ENCODE results near the gene TBX15.
"Not testable (repeated sequence)": the region's sequence is repeated elsewhere in the genome, so short reads cannot be mapped to it uniquely, and the experiment has no call there.

Gene TBX15

GRCh38 chr1:118961156-118961555, 27.0 kb downstream of the TBX15 start:
- no peak for DNase-seq (ENCODE audit: low spot score)
- TF ChIP-seq CTCF (IDR thresholded peaks at IDR 0.05; ENCODE audit: extremely low read depth, insufficient read depth, missing control alignments), result no peak
- in situ Hi-C loops (cut with MboI; ENCODE audit: low pct_unique_long_range_greater_than_20kb, low sequenced_read_pairs, unreplicated experiment), result no loop called here

DNA sequence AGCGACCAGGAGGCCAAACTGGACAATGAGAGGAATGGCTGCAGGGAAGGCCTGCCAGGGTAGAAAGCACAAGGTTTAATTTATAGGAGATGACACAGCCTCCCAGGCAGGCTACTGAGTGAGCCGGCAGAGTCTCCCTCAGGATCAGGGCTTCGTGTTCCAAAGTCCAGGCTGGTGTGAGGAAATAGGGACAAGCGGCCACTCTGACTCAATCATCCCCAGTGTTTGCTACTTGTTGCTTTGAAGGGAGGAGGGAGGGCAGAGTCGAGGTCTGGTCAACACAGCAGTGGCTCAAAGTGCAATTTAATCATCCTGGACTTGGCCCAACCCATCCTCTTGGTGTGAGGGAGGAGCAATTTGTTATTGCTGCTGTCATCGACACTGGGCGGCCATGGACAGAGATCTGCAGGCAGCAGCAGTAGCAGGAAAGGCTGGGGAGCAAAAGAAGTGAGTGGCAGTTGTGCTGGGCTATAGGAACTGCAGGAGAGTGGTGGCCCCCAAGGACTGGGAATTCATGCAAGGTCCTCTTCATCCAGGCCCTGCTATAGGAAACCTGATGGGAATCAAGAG, 27.5 kb downstream of the TBX15 start:
- DNase-seq (ENCODE audit: low spot score), result no peak
- no peak for TF ChIP-seq CTCF (IDR thresholded peaks at IDR 0.05; ENCODE audit: extremely low read depth, insufficient read depth, missing control alignments)
- in situ Hi-C loops (cut with MboI; ENCODE audit: low pct_unique_long_range_greater_than_20kb, low sequenced_read_pairs, unreplicated experiment), result no loop called here

DNA sequence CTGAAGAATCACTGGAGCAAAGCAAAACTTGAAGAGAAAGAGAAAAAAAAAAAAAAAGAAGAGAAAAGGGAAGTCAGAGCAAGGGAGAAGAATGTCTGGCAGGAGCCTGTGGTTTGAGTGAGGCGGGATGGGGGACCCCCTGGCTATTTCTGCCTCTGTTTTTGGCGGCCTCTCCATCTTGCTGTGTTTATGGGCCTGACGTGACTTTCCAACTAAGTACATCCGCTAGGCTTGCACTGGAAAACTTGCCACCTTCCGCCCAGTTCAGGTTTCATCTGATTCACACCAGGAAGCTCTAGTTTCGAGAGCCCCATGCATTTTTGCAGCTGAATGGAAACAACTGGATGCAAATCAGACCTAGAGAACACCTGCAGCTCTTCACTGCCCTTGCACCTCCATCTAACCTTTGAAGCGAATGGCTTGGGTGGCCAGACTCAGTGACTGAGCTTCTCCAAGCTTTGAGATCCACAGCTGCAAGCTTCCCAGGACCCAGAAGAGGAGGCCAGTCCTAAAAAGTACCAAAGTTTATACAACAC, 28.0 kb downstream of the TBX15 start:
- in situ Hi-C loops (cut with MboI; ENCODE audit: low pct_unique_long_range_greater_than_20kb, low sequenced_read_pairs, unreplicated experiment), result no loop called here
- TF ChIP-seq CTCF (IDR thresholded peaks at IDR 0.05; ENCODE audit: extremely low read depth, insufficient read depth, missing control alignments), result no peak
- DNase-seq (ENCODE audit: low spot score), result no peak

DNA sequence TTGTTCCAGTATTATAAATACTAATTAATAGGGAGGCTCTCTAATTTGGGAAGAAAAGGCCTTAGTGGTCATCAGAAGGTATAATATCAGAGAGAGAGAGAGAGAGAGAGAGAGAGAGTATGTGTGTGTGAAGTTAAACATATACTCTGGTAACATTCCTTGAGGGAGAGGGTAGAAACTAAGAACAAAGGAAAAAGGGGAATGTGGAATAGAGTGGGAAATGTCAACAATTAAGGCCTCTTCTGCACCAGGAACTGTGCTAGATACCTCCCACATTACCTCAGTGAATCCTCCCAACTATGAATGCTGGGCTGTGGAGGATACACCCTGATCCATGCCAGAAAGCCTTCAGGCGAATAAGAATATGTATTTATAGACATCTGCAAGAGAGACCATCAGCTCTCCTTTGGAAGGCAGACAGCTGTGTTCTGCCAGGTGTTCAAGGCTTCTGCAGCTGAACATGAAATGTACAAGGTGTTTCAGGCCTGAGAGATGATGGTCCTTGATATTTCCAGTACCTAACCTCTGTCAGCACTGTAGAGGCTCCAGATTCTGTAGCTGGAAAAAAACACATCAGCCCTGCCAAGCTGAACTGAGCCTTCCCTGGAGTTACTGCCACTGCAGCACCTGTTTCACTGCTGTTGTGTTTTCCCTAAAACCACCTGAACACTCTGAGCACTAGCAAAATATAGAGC, 29.1 kb downstream of the TBX15 start:
- no peak for TF ChIP-seq CTCF (IDR thresholded peaks at IDR 0.05; ENCODE audit: extremely low read depth, insufficient read depth, missing control alignments)
- in situ Hi-C loops (cut with MboI; ENCODE audit: low pct_unique_long_range_greater_than_20kb, low sequenced_read_pairs, unreplicated experiment), result no loop called here
- DNase-seq (ENCODE audit: low spot score), result no peak

- in situ Hi-C loops (cut with MboI; ENCODE audit: low pct_unique_long_range_greater_than_20kb, low sequenced_read_pairs, unreplicated experiment), result no loop called here
- no peak for TF ChIP-seq CTCF (IDR thresholded peaks at IDR 0.05; ENCODE audit: extremely low read depth, insufficient read depth, missing control alignments)
- no peak for DNase-seq (ENCODE audit: low spot score)
Measured at GRCh38 chr1:118958140-118958539, 30.0 kb downstream of the TBX15 start.

DNA sequence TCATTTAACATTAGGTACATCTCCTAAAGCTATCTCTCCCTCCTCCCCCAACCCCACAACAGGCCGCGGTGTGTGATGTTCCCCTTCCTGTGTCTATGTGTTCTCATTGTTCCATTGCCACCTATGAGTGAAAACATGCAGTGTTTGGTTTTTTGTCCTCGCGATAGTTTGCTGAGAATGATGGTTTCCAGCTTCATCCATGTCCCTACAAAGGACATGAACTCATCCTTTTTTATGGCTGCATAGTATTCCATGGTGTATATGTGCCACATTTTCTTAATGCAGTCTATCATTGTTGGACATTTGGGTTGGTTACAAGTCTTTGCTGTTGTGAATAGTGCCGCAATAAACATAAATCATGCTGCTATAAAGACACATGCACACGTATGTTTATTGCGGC, 30.6 kb downstream of the TBX15 start:
- DNase-seq (ENCODE audit: low spot score); in situ Hi-C loops (cut with MboI; ENCODE audit: low pct_unique_long_range_greater_than_20kb, low sequenced_read_pairs, unreplicated experiment): not testable (repeated sequence)

DNA sequence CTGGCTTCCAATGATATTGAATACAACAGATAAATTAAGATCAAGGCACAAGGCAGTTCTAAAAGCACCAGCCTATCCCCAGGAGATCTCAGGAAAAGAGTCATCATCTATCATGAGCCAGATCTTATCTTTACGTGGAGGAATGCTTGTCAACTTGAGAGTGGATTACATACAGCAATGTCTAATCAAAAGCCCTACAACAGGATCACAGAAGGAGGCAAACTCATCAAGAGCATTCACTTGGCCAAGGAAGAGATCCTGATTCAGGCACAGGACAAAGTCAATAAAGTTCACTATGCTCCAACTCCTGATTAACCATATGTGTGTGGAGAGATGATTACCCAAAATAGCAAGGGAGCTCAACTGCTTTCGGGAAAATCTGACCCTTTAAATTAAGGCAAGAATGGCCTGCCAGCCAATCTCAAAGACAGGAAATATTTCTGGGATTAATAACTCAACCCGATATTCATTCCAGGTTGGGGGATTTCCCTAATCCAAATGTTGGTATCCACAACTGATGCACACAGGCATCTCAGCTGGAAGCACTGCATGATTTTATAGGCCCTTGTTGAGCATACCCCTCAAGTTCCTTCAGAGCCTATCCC, 33.7 kb downstream of the TBX15 start:
- DNase-seq (ENCODE audit: low spot score), result no peak
- in situ Hi-C loops (cut with MboI; ENCODE audit: low pct_unique_long_range_greater_than_20kb, low sequenced_read_pairs, unreplicated experiment), result no loop called here
- TF ChIP-seq CTCF (IDR thresholded peaks at IDR 0.05; ENCODE audit: extremely low read depth, insufficient read depth, missing control alignments), result no peak
